Heart left ventricle (tissue), 16 donors: Measurements from ENCODE around the gene DCHS2. TPM values are rescaled to one million over a fixed set of nuclear protein-coding genes. Genes with fewer than 3 reads are reported as not detected.

ENCODE experiments used
- ATAC-seq, 4 donors: fragments of 200-7000 bp; cut with Tn5 transposase; one replicate each; pipeline ENCODE4 v1.9.1; 2020 to 2022; ENCODE audit warnings: moderate library complexity in 4 of 4, mild to moderate bottlenecking in 3 of 4, moderate number of reproducible peaks in 1 of 4
- DNase-seq, 5 donors: peaks; one replicate each; pipeline ENCODE4 v3.0.0-alpha.2; 2020
- H3K27ac ChIP-seq, 12 donors: fragments of 200-600 bp; sonication (generic) in 4 of 12; one replicate each; pipeline versions ENCODE4 v1.5.0 to v1.8.0; 2016 to 2022; ENCODE audit warnings: mild to moderate bottlenecking in 2 of 12
- H3K27me3 ChIP-seq, 9 donors: fragments of 200-600 bp; sonication (generic) in 2 of 9; one replicate each; pipeline versions ENCODE4 v1.5.1 to v1.8.0; 2016 to 2022; ENCODE audit warnings: mild to moderate bottlenecking in 3 of 9
- H3K36me3 ChIP-seq, 9 donors: fragments of 200-600 bp; sonication (generic) in 2 of 9; one replicate each; pipeline versions ENCODE4 v1.5.0 to v1.8.0; 2018 to 2022; ENCODE audit warnings: mild to moderate bottlenecking in 2 of 9
- H3K4me1 ChIP-seq, 12 donors: fragments of 200-600 bp; sonication (generic) in 4 of 12; one replicate each; pipeline versions ENCODE4 v1.5.0 to v1.8.0; 2016 to 2022; ENCODE audit warnings: mild to moderate bottlenecking in 3 of 12
- H3K4me3 ChIP-seq, 12 donors: fragments of 200-600 bp; sonication (generic) in 4 of 12; one replicate each; pipeline versions ENCODE4 v1.5.0 to v1.8.0; 2017 to 2022; ENCODE audit warnings: mild to moderate bottlenecking in 9 of 12, moderate library complexity in 4 of 12
- H3K9me3 ChIP-seq, 12 donors: fragments of 200-600 bp; sonication (generic) in 4 of 12; one replicate each; pipeline versions ENCODE4 v1.5.0 to v1.8.0; 2016 to 2022; ENCODE audit warnings: mild to moderate bottlenecking in 1 of 12
- CTCF ChIP-seq, 12 donors: fragments of 200-600 bp; sonication (generic) in 4 of 12; IDR thresholded peaks; one replicate each; pipeline versions ENCODE4 v1.5.0 to v1.8.0; 2018 to 2022; ENCODE audit warnings: antibody characterized with exemption in 12 of 12, mild to moderate bottlenecking in 5 of 12
- POLR2A ChIP-seq, 2 donors: fragments of 450-650 bp; IDR thresholded peaks; one replicate each; pipeline ENCODE4 v1.6.1; 2017; ENCODE audit warnings: antibody characterized with exemption in 2 of 2, mild to moderate bottlenecking in 2 of 2, moderate library complexity in 2 of 2
- WGBS, 4 donors: extraction: QIAGEN DNeasy Blood & Tissue Kit in 2 of 4; methylation state at CpG; one replicate each; pipeline versions ENCODE4 v1.1.5 to v1.1.7; 2013 to 2018; 5-methylcytosine and 5-hydroxymethylcytosine counted together
- intact Hi-C, 10 donors: fragments of 100-400 bp; cut with DNase I; formaldehyde crosslinking; loops; one replicate each; pipeline versions ENCODE4 v1.11.1 to v1.14.2; 2022
- polyA plus RNA-seq, 2 donors: library from polyadenylated mRNA; stranded (reverse); fragments of 200-250 nt; gene quantifications; one replicate each; pipeline ENCODE4 v1.2.3, GENCODE V29; 2013
- total RNA-seq, 9 donors: library from RNA; depleted of rRNA in 2 of 9; stranded (reverse); fragments of >200 nt in 2 of 9; fragmentation: NEBNext Ultra II Directional in 3 of 9; extraction: Animal tissue kit (Norgen Biotek cat#: 25700) in 3 of 9; gene quantifications; one replicate each; pipeline versions ENCODE4 v1.1.0 to v1.2.4, GENCODE V29; 2016 to 2023
- donor health status: ischemic (EF 13 %, LVEDD 7.1; RV severe dilation, severe dysfunction).
- donor health status: healthy with polysubstance abuse.
- donor health status: DM: no; HTN: yes; CAD: no.
- donor health status: DM: no; HTN: no; CAD: no.
- donor health status: ischemic (EF 25% LVEDD 6.9; RV normal size, moderate dysfunction).
- donor health status: ischemic (EF 25% LVEDD 5.7; RV mildly dilated, moderate dysfunction).
- donor health status: healthy.
- donor health status: DM: yes; HTN: yes; CAD: no.
- donor health status: ischemic (EF 35%, LVEDD 5.7; RV mildly dilated, moderate dysfunction).
- donor health status: nonischemic (EF 11% LVEDD 7.7; RV severe dilation, severe dysfunction).
- donor health status: DM: yes; HTN: yes; CAD: no.
- donor health status: PGD.
- donor health status: ischemic (EF 29% LVEDD 5.4; RV normal size, mild dysfunction).
- donor health status: nonischemic (EF 23%, LVEDD 6.1; RV moderate dilation, normal function).

Gene DCHS2
- total and polyA plus RNA-seq, 11 donors = under 0.01 to 0.49 (median 0.15) TPM; not detected in 5

DNA sequence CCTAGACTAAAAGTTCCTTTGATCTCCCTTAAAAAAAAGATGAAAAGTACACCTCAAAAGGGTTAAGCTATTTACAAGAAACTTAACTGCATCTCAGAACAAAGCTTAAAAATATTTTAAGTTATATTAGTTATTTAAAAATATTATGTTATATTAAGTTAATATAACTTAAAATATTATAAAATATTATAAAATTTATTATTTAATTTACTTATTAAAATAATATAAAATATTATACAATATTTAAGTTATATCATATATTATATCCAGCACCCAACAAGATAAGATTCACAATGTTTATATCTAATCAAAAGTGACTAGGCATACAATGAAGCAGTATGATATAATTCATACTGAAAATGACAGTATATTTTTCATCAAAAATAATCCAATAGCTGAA lies 296.9 kb downstream of the DCHS2 start:
- Histone ChIP-seq H3K9me3 (peaks cover 0 to 21% (median 0%) of the 10 kb centered on the region in 12 donors), H3K27me3 (no peaks in the 10 kb centered on the region), H3K36me3 (no peaks in the 10 kb centered on the region), H3K27ac (no peak overlapping the region), H3K4me1 (no peaks in the 10 kb centered on the region), H3K4me3 (no peak overlapping the region)
- DNase-seq (no peak), ATAC-seq (no peak)
- TF ChIP-seq POLR2A (IDR thresholded peaks at IDR 0.05) (no peak), CTCF (IDR thresholded peaks at IDR 0.05) (no peak)
- intact Hi-C loops = no loop called here

DNA sequence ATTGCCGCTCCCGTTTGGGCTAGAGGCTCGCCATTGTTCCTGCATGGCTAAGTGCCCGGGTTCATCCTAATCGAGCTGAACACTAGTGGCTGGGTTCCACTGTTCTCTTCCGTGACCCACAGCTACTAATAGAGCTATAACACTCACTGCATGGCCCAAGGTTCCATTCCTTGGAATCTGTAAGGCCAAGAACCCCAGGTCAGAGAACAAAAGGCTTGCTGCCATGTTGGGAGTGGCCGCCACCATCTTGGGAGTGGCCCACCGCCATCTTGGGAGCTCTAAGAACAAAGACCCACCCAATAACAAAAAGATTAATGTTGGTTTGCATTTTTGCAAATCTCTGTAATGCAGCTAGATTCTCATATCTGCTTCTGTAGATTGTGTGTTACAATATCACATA lies 299.0 kb downstream of the DCHS2 start:
- ATAC-seq (no peak), DNase-seq (no peak)
- 81 to 94% (median 87%) methylated on average over 8 of the region's 8 CpGs for WGBS, 4 donors
- Histone ChIP-seq H3K36me3 (no peaks in the 10 kb centered on the region), H3K9me3 (peaks cover 0 to 12% (median 0%) of the 10 kb centered on the region in 12 donors), H3K4me1 (no peaks in the 10 kb centered on the region), H3K27me3 (no peaks in the 10 kb centered on the region), H3K4me3 (no peak overlapping the region), H3K27ac (no peak overlapping the region)
- TF ChIP-seq POLR2A (IDR thresholded peaks at IDR 0.05) = no peak
- no peak for TF ChIP-seq CTCF (IDR thresholded peaks at IDR 0.05)
- intact Hi-C loops = no loop called here

DNA sequence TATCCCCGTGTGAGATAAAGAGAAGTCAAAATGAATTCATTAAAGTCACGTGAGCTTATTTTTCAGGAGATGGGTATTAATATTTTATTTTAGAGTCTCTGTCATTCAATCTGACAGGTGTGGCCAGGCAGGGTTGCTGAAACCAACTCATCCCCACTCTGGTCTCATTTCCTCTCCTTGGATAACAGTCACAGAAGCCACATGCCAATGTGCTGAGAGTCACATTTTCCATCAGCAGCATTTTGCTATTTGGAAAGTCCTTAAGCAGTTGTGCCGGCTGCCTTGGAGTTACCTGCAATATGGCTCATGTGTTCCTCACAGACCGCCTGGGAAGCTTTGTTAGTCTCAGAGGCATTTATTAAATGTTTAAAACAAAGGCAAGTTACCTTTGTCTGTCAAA lies 302.3 kb downstream of the DCHS2 start:
- intact Hi-C loops = no loop called here
- Histone ChIP-seq H3K36me3 (no peaks in the 10 kb centered on the region), H3K4me1 (no peaks in the 10 kb centered on the region), H3K27ac (no peak overlapping the region), H3K4me3 (no peak overlapping the region), H3K9me3 (no peaks in the 10 kb centered on the region), H3K27me3 (no peaks in the 10 kb centered on the region)
- TF ChIP-seq POLR2A (IDR thresholded peaks at IDR 0.05) (no peak), CTCF (IDR thresholded peaks at IDR 0.05) (no peak)
- WGBS, 4 donors = 52 to 69% (median 63%) methylated on average over 4 of the region's 4 CpGs
- ATAC-seq (no peak), DNase-seq (no peak)

DNA sequence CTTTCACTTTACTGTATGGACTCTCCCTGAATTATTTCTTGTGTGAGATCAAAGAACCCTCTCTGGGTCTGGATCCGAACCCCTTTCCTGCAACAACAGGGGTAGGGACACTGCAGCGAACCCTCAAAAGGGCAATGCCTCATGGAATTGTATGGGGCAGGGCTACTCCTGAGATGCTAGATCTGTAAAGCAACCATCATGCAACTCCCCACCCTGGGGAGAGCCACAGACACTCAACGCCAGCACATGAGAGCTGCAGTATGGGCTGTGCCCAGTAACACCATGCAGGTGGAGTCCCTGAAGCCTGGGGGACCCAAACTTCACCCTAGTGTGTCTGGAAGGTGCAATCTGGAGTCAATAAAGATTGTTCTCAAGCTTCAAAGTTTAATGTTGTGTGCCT lies 304.7 kb downstream of the DCHS2 start:
- 70 to 85% (median 74%) methylated on average over 3 of the region's 3 CpGs for WGBS, 4 donors
- Histone ChIP-seq H3K36me3 (no peaks in the 10 kb centered on the region), H3K4me1 (no peaks in the 10 kb centered on the region), H3K27me3 (no peaks in the 10 kb centered on the region), H3K9me3 (no peaks in the 10 kb centered on the region), H3K27ac (no peak overlapping the region), H3K4me3 (no peak overlapping the region)
- TF ChIP-seq POLR2A (IDR thresholded peaks at IDR 0.05) (no peak), CTCF (IDR thresholded peaks at IDR 0.05) (no peak)
- DNase-seq (no peak), ATAC-seq (no peak)
- intact Hi-C loops = no loop called here
